Measurements from ENCODE around the gene MYO18B.

MYO18B gene

GRCh38 chr22:25852223-25852622 lies 110.2 kb downstream of the MYO18B start:
- DNase-seq (ENCODE audit: low spot score), result no peak

- no peak for DNase-seq (ENCODE audit: low spot score)
These were observed 111.1 kb downstream of the MYO18B start for GRCh38 chr22:25853078-25853477.

GRCh38 chr22:25853501-25854284 lies 111.7 kb downstream of the MYO18B start:
- peak; percentile 52 for DNase-seq (ENCODE audit: low spot score)

DNA sequence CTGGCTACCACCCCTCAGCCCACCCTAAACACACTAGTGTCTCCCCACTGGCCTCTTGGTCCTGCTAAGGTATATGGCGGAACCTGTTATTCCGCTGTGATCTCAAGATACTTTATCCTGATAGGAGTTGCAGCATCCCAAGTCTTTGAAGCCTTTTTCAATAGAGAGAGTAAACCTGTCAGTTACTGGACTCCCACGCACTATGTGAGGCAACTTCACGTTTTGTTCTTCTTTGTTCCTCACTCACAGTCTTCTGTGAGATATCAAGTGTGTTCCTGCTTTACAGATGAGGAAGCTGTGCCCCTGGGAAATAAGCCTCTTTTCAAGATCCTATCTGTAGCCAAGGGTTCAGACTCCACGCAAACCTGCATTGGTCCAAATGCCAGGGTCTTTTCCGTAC lies 127.8 kb downstream of the MYO18B start:
- no peak for DNase-seq (ENCODE audit: low spot score)

- DNase-seq (ENCODE audit: low spot score), result no peak
These were observed 132.3 kb downstream of the MYO18B start for GRCh38 chr22:25874327-25874726.

DNA sequence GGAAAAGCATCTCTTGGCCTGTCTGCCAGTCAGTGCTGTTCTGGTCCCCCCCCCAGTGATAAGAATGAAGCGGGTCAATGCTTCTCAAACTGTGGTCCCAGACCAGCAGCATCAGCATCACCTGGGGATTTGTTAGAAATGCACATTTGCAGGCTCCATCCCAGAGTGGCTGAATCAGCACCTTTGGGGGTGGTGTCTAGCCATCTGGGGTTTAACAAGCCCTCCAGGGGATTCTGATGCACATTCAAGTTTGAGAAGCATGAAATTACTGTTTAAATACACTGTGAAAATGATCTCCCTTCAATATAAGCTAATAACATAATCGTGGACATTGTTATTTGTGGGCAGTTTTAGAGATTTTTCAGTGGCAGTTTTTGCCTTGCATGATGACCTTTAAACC lies 133.5 kb downstream of the MYO18B start:
- no peak for DNase-seq (ENCODE audit: low spot score)

DNA sequence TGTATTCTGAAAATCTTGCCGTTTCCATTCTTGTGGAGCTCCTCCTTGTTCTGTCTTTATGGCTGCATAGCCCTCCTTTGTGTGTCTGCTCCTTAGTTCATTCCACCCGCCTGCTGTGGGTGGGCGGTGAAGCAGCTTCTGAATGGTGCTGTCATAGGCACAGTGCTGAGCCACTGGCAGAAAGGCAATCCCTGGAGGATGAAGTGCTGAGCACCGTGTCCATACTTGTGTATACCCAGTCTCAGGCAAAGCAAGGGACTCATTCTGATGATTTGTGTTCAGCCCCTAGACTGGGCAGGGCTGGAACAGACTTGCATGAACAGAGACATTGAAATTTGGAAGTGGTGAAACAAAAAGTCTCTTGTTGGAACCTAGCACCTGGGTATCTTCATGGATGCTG lies 134.9 kb downstream of the MYO18B start:
- DNase-seq (ENCODE audit: low spot score), result no peak

- no peak for DNase-seq (ENCODE audit: low spot score)
These were observed 136.9 kb downstream of the MYO18B start for GRCh38 chr22:25878933-25879332.

DNA sequence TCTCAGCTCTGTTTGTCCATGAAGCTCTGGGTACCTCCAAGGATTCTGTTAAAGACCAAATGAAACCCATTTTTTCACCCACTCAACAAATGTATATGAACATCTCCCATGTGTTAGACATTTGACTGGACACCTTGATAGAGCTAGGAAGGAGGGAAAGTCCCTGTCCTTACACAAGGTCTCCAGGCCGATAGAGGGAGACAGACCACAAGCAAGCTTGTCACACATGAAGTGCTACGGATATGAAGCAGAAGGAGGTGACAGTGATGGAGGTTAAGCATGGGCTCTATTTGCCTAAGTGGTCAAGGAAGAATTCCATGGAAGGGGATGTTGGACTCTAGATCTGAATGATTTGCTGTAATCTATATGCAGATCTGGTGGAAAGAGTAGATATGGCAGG lies 138.5 kb downstream of the MYO18B start:
- DNase-seq (ENCODE audit: low spot score), result no peak

DNA sequence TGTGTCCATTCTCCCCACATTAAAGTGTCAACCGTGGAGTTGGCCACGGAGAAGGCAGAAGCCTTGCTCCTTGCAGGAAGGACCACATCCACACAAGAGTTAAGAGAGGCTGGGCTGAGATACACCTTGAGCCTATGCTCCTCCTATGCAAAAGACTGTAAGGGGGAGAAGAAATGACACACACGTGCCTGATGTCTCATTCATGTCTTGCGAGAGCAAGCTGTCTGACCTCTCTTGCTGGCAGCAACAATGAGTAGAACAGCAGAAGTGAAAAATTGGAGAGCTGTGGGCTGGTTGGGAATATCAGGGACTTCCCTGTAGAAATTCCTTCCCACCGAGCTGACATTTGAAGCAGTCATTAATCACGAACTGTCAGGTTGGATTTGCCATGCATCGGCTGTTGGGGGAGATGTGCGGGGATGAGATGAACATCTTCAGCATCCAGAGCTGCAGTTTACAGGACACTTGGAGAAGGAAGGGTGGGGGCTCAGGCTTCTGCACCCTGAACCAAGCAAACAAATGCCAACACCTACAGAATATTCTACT lies 139.3 kb downstream of the MYO18B start:
- no peak for DNase-seq (ENCODE audit: low spot score)

GRCh38 chr22:25882360-25882759 lies 140.4 kb downstream of the MYO18B start:
- DNase-seq (ENCODE audit: low spot score), result no peak

DNA sequence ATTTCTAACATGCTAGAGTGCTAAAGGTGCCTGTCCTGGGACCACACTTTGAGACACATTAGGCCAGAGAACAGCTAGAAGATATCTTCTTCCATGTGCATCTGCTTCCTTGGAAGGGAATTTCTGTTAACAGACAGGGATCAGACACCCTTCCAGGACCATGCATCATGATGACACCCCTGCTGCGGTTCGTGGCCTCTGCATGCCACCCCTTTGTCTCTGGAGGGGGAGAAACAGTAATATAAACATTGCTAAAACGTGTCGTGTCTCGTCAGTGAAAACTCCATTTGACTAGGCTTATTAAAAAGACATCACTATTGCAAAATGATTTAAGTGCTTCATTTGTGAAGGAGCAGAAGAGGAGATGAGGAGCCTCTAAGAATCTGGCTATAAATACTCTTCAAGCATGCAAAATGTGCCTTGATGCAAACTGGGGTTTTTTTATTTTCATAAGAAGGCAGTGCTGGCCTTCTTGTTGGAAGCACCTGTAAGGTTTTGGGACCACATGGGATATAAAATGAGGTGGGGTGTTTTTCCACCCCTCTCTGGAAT lies 141.6 kb downstream of the MYO18B start:
- DNase-seq (ENCODE audit: low spot score), result no peak

- DNase-seq (ENCODE audit: low spot score), result no peak
These were observed 142.1 kb downstream of the MYO18B start for GRCh38 chr22:25884121-25884520.

DNA sequence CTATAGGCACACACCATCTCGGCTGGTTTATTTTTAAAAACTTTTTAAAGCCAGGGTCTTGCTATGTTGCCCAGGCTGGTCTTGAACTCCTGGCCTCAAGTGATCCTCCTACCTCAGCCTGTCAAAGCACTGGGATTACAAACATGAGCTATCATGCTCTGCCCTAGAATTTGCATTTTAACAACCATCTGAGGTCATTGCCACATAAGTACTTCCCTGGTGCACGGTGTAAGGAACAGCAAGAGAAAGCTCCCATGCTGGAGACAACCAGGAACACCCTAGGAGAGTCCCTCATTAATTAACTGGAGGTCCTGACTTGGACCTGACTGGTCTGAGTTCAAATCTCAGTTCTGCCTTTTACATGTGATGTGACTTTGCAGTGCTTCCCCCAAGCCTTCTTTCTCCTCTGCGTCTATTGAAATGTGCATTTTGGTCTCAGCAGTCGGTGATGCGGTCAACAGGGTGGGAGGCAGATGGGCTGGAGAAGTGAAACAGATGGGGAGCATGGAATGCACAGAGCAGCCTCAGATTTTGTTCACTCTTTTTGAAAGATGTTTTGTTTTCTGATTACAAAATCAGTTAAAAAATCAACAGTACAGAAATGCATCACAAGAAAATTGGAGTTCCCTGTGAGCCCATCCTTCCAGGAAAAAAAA lies 146.5 kb downstream of the MYO18B start:
- DNase-seq (ENCODE audit: low spot score), result no peak

DNA sequence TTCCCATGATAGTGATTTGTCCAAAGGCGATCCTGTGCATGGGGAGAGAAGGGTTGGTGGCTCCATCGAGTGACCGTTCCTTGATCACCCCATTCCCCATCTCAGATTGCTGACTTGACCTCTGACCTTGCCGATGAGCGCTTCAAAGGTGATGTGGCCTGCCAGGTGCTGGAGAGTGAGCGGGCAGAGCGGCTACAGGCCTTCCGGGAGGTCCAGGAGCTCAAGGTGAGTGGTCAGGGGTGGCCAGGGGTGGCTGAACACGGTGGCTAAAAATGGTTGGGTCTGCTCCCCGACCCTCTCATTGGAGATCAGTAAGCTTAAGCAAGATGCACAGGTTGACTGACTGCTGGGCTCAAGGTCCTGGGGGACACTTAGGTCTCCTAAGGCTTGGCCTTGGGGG lies 148.7 kb downstream of the MYO18B start:
- DNase-seq (ENCODE audit: low spot score), result no peak

- DNase-seq (ENCODE audit: low spot score), result peak; percentile 52
These were observed 150.7 kb downstream of the MYO18B start for GRCh38 chr22:25892678-25893077.

GRCh38 chr22:25895678-25896077 lies 153.7 kb downstream of the MYO18B start:
- DNase-seq (ENCODE audit: low spot score), result no peak

GRCh38 chr22:25896098-25896497 lies 154.1 kb downstream of the MYO18B start:
- DNase-seq (ENCODE audit: low spot score), result peak; percentile 56

DNA sequence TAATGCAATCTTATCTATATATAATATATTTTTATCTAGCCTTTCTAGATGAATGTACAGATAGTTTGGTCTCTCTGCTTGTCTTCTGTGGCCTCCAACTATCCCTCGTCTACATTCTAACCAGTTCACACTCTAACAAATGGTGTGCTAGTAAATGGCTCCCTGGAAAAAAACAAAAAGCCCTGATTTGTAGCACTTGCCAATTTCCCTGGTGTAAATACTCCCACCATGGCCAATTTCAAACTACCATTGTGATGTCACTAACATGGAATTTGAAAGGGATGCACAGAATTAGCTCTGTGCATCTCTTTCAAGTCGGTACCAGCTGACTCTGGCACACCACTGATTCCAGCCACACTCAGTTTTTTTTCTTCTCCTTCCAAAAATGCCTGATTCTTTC lies 154.6 kb downstream of the MYO18B start:
- DNase-seq (ENCODE audit: low spot score), result no peak

DNA sequence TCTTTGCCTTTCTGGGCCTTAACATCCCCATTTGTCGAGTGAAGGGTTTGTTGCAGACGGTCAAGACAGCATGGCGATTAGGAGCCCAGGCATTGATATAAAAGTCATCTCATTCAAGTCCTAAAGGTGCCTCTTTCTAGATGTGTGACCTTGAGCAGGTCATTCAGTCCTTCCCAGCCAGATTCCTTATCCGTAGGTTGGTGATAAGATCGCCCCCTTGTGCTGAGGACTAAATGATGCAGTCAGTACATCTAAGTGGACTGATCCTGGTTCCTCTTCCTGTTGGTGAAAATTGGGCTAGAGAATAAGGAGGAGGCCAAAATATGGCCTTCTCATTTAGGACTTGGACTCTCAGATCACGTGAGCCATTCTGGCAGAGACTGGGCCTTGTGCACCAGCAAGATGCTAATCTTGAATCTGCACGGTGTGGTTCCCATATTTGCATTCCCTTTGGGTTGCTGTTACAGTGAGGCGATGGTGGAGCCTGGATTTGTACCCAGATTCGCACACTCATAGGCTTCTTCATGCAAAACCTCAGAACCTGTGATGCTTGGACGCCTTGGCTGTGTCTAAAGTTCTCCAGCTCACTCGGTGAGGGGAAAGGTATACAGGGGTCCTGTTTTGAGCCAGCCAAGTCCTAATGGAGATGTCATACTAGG lies 156.8 kb downstream of the MYO18B start:
- DNase-seq (ENCODE audit: low spot score), result no peak

GRCh38 chr22:25899566-25899965 lies 157.6 kb downstream of the MYO18B start:
- DNase-seq (ENCODE audit: low spot score), result no peak

DNA sequence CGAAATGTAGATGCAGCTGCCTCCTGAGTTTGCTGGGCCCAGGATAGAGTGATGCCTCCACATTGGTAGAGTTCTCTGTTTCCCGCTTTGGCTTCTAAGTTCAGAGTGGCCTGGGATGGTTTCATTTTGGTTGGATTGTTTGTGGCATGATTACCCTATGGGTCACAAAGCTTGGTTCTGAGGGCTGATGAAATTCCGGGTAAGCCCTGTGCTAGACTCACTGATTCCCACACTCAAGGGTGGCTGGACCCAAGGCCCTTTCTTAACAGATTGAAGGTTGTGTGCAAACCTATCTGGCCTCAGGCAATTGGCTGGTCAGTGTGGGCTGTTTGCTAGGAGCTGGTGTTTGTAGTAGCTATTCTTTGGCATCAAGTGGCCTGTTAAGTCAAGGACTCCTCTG lies 158.4 kb downstream of the MYO18B start:
- no peak for DNase-seq (ENCODE audit: low spot score)

- no peak for DNase-seq (ENCODE audit: low spot score)
These were observed 158.9 kb downstream of the MYO18B start for GRCh38 chr22:25900880-25901279.
